CD4-positive, alpha-beta T cell treated with Interleukin-6 at 100 ng/mL for 8 hours (primary cell): ENCODE measurements around the gene PDCD2L.
"Not testable (repeated sequence)": the region's sequence is repeated elsewhere in the genome, so short reads cannot be mapped to it uniquely, and the experiment has no call there.

Experiments
- DNase-seq: peaks from one replicate; pipeline ENCODE4 v3.0.0-alpha.2; 2020; ENCODE audit warnings: mixed read lengths, low spot score

The PDCD2L gene

GRCh38 chr19:34373601-34374288 is 30.5 kb upstream of the PDCD2L start:
- DNase-seq = no peak

DNA sequence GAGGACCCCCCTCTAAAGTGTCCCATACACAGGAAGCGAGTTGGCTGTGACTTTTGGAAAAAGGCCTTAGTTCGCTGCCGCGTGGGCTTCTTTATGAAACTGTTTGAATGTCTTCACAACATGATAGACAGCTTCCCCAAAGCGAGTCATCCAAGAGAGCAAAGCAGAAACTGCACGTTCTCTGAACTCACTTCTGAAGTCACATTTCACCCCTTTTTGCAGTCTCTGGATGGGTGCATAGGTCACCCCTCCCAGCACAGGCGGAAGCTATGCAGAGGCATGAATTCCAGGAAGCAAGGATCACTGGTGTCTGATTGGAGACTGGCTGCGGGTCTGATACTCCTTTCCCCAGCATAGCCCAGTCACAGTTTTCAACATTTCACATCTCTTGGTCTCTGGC is 28.6 kb upstream of the PDCD2L start:
- DNase-seq = no peak

DNA sequence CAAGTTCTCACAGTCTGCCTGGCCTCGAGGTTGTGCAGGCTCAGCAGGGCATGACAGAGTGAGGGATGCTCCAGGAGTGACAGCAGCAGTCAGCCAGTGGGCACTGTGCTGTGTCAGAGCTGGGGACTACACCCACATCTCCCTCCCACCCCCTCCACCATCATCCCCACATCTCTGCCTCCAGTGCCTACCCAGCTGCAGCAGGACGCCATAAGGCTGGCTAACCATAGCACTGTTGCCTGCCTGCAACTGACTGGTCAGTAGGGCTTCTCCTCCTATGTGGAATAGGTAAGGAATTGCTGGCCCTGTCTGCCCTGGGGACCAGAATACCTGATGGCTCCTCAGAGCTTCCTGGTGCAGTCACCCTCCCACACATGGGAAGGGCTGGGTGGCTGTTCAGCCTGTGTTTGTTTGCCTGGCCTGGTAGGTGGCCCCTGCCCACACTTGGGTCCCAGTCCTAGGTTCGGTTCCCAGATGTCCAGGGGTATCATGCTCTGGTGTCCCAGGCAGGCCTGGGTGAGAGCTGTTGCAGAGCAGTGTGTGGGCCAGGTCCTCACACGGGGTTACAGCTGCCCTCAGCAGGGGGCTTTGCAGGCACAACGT is 23.5 kb upstream of the PDCD2L start:
- DNase-seq = no peak

DNA sequence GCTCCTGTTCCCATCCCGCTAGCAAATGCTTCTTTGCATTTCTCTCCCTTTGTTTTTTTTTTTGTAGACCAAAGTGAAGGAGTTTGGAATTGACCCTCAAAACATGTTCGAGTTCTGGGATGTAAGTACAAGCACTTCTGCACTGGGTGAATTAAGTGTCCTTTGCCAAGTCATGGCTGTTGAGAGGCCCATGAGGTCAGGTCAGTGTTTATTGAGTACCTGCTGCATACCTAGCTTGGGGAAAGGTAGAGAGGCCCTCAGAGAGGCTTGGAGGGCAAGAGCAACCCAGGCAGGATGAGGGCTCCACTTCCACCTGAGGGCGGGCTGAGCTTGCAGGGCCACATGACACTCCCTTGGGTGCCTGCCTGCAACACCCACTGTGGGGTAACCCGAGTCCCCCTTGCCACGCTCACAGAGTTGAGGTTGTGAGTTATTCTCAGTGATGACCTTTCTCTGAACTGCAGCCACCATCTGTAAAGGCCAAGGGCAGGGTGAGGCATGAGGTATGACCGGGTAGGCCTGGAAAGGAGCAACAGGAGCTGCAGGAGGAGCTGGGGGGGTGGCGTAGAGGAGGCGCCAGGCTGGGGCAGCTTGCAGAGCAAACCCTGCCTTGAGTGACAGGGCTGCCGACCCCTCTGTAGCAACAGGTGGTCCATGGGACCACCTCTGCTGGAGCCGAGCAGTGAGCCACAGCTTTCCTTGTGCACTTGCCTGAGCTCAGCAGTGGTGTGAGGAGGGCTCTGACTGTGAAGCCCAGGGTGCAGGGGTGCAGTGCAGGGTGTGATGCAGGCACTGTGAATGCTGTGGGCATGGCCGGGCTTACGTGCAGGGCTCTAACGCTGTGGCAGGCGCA is 22.6 kb upstream of the PDCD2L start:
- DNase-seq = no peak

GRCh38 chr19:34382471-34382870 is 21.7 kb upstream of the PDCD2L start:
- DNase-seq = no peak

DNA sequence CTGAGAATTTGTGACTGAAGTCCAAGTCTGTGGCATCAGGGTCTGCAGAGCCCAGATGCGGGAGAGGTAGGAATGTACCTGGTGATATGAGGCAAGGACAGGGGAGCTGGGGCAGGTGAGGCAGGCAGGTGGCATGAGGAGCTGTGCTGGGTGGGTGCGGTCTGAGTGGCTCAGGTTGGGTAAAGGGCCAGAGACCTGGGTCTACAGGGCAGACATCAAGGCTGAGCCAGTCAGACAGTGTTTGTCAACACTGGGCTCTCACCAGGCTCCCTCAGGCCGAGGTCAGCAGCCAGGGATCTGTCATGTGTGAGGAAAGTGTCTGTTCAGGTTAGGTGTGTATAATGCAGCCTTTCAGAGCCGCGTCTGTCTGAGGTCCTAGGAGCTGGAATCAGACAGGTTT is 20.6 kb upstream of the PDCD2L start:
- DNase-seq = no peak

- DNase-seq = no peak
Measured at GRCh38 chr19:34386645-34387445, 17.4 kb upstream of the PDCD2L start.

DNA sequence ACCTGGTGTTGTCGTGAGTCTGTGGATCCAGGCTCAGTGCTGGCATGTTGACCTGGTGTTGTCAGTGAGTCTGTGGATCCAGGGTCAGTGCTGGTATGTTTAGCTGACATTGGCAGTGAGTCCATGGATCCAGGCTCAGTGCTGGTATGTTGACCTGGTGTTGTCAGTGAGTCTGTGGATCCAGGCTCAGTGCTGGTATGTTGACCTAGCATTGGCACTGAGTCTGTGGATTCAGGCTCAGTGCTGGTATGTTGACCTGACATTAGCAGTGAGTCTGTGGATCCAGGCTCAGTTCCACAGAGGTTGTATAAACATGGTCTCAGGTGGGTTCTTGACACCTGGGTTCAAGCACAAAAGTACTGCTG is 16.8 kb upstream of the PDCD2L start:
- no peak for DNase-seq

DNA sequence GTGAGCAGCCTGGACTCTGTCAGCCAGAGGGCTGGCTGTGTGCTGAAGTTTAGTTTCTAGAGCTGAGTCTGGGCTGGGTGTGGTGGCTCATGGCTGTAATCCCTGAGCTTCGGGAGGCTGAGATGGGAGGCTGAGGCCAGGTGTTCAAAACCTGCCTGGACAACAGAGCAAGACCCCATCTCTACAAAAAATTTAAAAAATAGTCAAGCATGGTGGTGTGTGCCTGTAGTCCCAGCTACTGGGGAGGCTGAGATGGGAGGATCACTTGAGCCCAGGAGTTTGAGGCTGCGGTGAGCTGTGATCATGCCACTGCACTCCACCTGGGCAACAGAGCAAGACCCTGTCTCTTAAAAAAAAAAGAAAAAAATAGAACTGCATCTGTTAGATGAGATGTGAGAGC is 15.5 kb upstream of the PDCD2L start:
- DNase-seq = not testable (repeated sequence)

DNA sequence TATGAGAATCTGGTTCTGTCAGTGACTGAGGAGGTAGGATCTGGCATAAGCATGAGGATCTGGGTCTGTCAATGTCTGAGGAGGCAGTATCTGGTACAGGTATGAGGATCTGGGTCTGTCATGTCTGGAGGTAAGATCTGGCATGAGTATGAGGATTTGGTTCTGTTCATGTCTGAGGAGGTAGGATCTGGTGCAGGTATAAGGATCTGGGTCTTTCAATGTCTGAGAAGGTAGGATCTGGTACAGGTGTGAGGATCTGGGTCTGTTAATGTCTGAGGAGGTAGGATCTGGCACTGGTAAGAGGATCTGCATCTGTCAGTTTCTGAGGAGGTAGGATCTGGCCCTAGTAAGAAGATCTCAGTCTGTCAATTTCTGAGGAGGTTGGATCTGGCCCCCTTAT is 12.4 kb upstream of the PDCD2L start:
- DNase-seq = no peak

DNA sequence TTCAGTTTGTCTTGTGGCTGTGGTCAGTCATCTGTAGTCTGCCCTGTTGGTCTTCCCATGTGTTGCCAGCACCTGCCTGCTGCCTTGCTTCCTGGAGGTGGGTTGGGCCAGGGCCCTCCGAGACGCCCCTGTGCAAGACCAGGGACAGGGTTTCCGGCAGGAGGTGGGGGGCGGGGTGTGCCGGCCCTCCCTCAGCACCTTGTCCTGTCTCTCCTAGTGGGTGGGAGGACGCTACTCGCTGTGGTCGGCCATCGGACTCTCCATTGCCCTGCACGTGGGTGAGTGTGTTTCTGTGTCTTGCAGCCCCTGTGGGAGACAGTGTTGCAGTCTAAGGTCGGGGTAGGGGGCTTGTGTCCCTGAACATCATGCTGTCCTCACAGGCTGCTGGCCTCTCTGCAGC is 11.2 kb upstream of the PDCD2L start:
- DNase-seq = no peak

DNA sequence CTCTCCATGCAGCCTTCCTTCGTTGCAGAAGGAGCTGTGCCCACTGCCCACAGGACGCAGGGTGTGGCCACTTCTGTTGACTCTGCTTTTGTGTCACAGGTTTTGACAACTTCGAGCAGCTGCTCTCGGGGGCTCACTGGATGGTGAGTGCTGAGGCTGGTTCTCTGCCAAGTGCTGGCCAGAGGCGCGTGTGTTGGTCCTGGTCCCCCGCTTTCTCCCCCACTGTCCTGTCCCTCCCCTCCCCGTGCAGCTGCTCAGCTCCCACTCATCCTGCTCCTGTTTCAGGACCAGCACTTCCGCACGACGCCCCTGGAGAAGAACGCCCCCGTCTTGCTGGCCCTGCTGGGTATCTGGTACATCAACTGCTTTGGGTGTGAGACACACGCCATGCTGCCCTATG is 10.6 kb upstream of the PDCD2L start:
- DNase-seq = no peak

DNA sequence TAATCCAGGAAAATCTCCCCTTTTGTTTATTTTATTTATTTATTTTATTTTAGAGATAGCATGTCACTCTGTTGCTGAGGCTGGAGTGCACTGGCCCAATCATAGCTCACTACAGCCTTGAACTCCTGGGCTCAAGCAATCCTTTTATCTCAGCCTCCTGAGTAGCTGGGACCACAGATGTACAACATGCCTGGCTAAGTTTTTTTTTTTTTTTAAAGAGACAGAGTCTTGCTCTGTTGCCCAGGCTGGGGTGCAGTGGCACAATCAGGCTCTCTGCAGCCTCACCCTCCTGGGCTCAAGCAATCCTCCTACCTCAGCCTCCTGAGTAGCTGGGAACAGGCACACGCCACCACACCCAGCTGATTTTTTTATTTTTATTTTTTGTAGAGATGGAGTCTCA is 6.3 kb upstream of the PDCD2L start:
- DNase-seq = no peak

DNA sequence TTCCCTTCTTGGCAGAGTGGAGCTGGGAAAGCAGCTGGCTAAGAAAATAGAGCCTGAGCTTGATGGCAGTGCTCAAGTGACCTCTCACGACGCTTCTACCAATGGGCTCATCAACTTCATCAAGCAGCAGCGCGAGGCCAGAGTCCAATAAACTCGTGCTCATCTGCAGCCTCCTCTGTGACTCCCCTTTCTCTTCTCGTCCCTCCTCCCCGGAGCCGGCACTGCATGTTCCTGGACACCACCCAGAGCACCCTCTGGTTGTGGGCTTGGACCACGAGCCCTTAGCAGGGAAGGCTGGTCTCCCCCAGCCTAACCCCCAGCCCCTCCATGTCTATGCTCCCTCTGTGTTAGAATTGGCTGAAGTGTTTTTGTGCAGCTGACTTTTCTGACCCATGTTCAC is 4.3 kb upstream of the PDCD2L start:
- no peak for DNase-seq

GRCh38 chr19:34400844-34401243 is 3.4 kb upstream of the PDCD2L start:
- not testable (repeated sequence) for DNase-seq

DNA sequence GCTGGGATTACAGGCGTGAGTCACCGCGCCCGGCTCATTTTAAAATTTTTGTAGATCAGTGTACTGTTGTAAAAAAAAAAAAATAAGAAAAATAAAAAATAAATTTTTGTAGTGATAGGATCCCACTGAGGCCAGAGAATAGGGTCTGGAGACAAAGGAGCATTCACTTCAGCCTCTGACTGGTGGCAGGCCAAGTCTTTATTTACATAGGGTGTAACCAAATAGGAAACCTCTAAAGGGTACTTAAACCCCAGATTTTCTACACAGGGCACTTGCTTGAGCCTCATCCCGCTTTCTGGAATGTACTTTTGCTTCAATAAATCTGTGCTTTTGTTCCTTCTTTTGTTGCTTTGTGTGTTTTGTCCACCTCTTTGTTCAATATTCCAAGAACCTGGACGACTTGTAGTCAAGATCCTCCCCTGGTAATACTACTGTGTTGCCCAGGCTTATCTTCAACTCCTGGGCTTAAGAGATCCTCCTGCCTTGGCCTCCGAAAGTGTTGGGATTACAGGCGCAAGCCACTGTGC is 2.1 kb upstream of the PDCD2L start:
- DNase-seq = no peak

- DNase-seq = no peak
Measured at GRCh38 chr19:34403784-34404108, 453 bp upstream of the PDCD2L start.

DNA sequence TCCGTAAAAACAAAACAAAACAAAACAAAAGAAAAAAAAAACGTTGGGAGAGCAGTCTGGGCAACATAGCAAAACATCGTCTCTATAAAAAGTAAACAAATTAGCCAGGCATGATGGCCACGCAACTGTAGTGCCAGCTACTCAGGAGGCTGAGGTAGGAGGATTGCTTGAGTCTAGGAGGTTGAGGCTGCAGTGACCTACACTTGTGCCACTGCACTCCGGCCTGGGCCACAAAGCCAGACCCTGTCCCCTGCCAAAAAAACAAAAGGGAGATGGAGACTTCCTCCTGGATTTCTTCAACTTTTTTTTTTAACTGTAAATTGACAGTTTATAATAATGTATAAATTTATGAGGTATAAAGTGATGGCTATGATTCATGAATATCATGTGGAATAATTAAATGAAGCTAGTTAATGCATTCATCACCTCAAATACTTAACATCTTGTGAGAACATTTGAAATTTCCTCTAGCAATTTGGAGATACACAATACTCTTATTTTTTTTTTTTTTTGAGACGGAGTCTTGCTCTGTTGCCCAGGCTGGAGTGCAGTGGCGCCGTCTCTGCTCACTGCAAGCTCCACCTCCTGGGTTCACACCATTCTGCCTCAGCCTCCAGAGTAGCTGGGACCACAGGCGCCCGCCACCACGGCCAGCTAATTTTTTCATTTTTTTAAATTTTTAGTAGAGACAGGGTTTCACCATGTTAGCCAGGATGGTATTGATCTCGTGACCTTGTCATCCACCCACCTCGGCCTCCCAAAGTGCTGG is 1.9 kb downstream of the PDCD2L start:
- no peak for DNase-seq

GRCh38 chr19:34408411-34408810 is 4.2 kb downstream of the PDCD2L start:
- no peak for DNase-seq

DNA sequence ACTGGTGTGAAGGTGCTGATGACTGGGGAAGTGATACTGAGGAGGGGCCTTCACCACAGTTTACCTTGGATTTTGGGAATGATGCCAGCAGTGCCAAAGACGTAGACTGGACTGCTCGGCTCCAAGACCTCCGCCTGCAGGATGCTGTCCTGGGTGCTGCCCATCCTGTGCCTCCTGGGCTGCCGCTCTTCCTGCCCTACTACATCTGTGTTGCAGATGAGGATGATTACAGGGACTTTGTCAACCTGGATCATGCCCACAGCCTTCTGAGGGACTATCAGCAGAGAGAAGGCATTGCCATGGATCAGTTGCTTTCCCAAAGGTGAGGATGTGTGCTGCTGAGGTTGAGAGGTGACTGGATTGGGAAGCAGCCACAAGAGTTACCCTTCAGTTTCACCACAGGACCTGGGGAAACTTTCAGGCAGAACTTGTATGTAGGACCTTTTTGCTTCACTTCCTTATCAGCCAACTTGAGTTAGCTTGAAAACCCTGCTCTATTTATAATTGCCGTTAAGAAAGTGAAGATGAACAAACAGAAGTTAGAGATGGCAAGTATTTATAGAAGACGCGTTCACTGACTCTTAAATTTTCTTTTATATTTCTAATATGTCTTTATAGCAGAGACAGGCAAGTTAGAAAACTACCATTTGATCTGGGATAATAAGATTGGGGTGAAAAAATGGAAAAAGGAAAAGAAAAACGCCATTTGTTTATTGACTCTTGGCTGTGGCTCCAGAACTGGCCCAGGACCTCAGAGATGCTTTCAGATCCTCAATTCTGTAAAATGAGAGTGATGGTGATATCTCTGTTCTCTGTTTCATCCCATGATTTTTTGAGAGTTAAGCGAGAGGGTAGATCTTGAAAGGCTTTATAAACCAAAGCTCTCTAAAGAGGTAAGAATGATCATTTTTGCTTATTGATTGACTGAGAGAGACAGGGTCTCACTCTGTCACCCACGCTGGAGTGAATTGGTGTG is 5.3 kb downstream of the PDCD2L start:
- DNase-seq = no peak
